HepG2 (cell line): ENCODE data around the gene IRX3. TPM values are rescaled to one million over a fixed set of nuclear protein-coding genes. Genes with fewer than 3 reads are reported as not detected.
A peak's percentile ranks its signal among the peaks of the same experiment; 100 is the strongest.

ENCODE experiments used
- HDAC1 ChIP-seq: sonication (generic); formaldehyde crosslinking; IDR thresholded peaks from 2 replicates; pipeline ENCODE4 v1.5.1; 2020; ENCODE audit warnings: mild to moderate bottlenecking, missing genetic modification reagents
- KMT2A ChIP-seq: sonication (generic); formaldehyde crosslinking; IDR thresholded peaks from 2 replicates; pipeline ENCODE4 v1.4.0; 2020; ENCODE audit warnings: missing genetic modification reagents
- MTF2 ChIP-seq: sonication (generic); formaldehyde crosslinking; IDR thresholded peaks from 2 replicates; pipeline ENCODE4 v1.5.0; 2020; ENCODE audit warnings: missing genetic modification reagents, borderline replicate concordance
- PCBP1 ChIP-seq: fragments of 200-400 bp; formaldehyde crosslinking; IDR thresholded peaks from 2 replicates; pipeline ENCODE4 v1.6.1; 2017; ENCODE audit warnings: mild to moderate bottlenecking, low read depth, low read length, borderline replicate concordance
- SIN3A ChIP-seq: IDR thresholded peaks from 2 replicates; pipeline ENCODE4 v1.6.1; 2011; ENCODE audit warnings: low read depth, mild to moderate bottlenecking, control low read depth, low read length, borderline replicate concordance
- THRA ChIP-seq: sonication (generic); formaldehyde crosslinking; IDR thresholded peaks from 2 replicates; pipeline ENCODE4 v1.4.0; 2020; ENCODE audit warnings: missing genetic modification reagents, borderline replicate concordance
- ZBTB25 ChIP-seq: IDR thresholded peaks from 2 replicates; pipeline ENCODE4 v1.6.1; 2018; ENCODE audit warnings: missing genetic modification reagents
- ZMYM4 ChIP-seq: sonication (generic); formaldehyde crosslinking; IDR thresholded peaks from 2 replicates; pipeline ENCODE4 v1.8.1; 2023; ENCODE audit warnings: mild to moderate bottlenecking, missing genetic modification reagents
- ZNF235 ChIP-seq: sonication (generic); formaldehyde crosslinking; IDR thresholded peaks from 2 replicates; pipeline ENCODE4 v1.8.1; 2023; ENCODE audit warnings: mild to moderate bottlenecking, missing genetic modification reagents, borderline replicate concordance
- ZNF329 ChIP-seq: sonication (generic); formaldehyde crosslinking; IDR thresholded peaks from 2 replicates; pipeline ENCODE4 v1.9.0; 2021; ENCODE audit warnings: low read depth, mild to moderate bottlenecking, missing genetic modification reagents
- ZNF407 ChIP-seq: sonication (generic); formaldehyde crosslinking; IDR thresholded peaks from one replicate; pipeline ENCODE4 v1.5.1; 2020; ENCODE audit warnings: mild to moderate bottlenecking, missing genetic modification reagents; ENCODE audit errors: not compliant biosample characterization
- ZNF430 ChIP-seq: sonication (generic); formaldehyde crosslinking; IDR thresholded peaks from 2 replicates; pipeline ENCODE4 v1.9.0; 2021; ENCODE audit warnings: mild to moderate bottlenecking, missing genetic modification reagents
- ZNF557 ChIP-seq: sonication (generic); formaldehyde crosslinking; IDR thresholded peaks from 2 replicates; pipeline ENCODE4 v1.4.0; 2020; ENCODE audit warnings: missing genetic modification reagents
- ZNF704 ChIP-seq: sonication (generic); formaldehyde crosslinking; IDR thresholded peaks from 2 replicates; pipeline ENCODE4 v1.8.1; 2023; ENCODE audit warnings: mild to moderate bottlenecking, inconsistent platforms, moderate library complexity, missing genetic modification reagents, borderline replicate concordance
- ZSCAN5A ChIP-seq: sonication (generic); formaldehyde crosslinking; IDR thresholded peaks from 2 replicates; pipeline ENCODE4 v1.8.0; 2022; ENCODE audit warnings: mild to moderate bottlenecking, missing genetic modification reagents, borderline replicate concordance
- polyA plus RNA-seq, 8 experiments: library from polyadenylated mRNA; depleted of rRNA in 3 of 8; stranded (reverse) in 7 of 8; unstranded in 1 of 8; fragments of >200 nt; fragmentation: Illumina TruSeq in 4 of 8; extraction: Trizol in 4 of 8; gene quantifications; 2 replicates each; pipeline versions ENCODE4 v1.2.1 to v1.2.3, GENCODE V29; 2011 to 2016; ENCODE audit warnings: low read depth in 4 of 8, missing spikeins in 1 of 8, mixed read lengths in 1 of 8; ENCODE audit not compliant: insufficient read depth in 1 of 8
- total RNA-seq, 5 experiments: library from RNA; depleted of rRNA; stranded (reverse); fragments of >200 nt; fragmentation: Illumina TruSeq; extraction: Trizol; gene quantifications; 2 replicates each; pipeline ENCODE4 v1.2.3, GENCODE V29; 2016; ENCODE audit warnings: low read depth in 1 of 5

IRX3 gene
- total and polyA plus RNA-seq, 2 of the 13 experiments (the other 11 are each of a cell fraction or from before 2014, with no cell fraction given) = 9.2 to 16.4 TPM

GRCh38 chr16:54284319-54284930, 2.2 kb downstream of the IRX3 start (continued):
- TF ChIP-seq MTF2 (CRISPR knock-in tag) (no peak), ZNF430 (CRISPR knock-in tag) (no peak), HDAC1 (peak; percentile 34; the same call in 1 of the 2 replicates), ZNF329 (CRISPR knock-in tag) (no peak), ZNF407 (no peak), PCBP1 (no peak), ZNF704 (CRISPR knock-in tag) (no peak), KMT2A (CRISPR knock-in tag) (no peak), ZSCAN5A (CRISPR knock-in tag) (no peak), ZMYM4 (CRISPR knock-in tag) (peak; percentile 28; the same call in 1 of the 2 replicates), ZBTB25 (no peak), ZNF235 (no peak), ZNF557 (CRISPR knock-in tag) (no peak), THRA (CRISPR knock-in tag) (0 out of 2 replicates have a peak, but pooled peaks have one; percentile 30), SIN3A (no peak)
